HEK293 (cell line): ENCODE results near the gene PPP2R3A.
A peak's percentile ranks its signal among the peaks of the same experiment; 100 is the strongest.

Source experiments
- PRDM1 ChIP-seq: fragments of 450-650 bp; formaldehyde crosslinking; IDR thresholded peaks from 2 replicates; pipeline ENCODE4; 2016; ENCODE audit warnings: missing biosample characterization, missing genetic modification characterization
- YY1 ChIP-seq: fragments of 450-650 bp; formaldehyde crosslinking; IDR thresholded peaks from 2 replicates; pipeline ENCODE4 v1.5.1; 2018; ENCODE audit warnings: missing biosample characterization, missing genetic modification characterization
- ZBTB7A ChIP-seq: fragments of 450-650 bp; formaldehyde crosslinking; IDR thresholded peaks from 2 replicates; pipeline ENCODE4 v1.5.1; 2016; ENCODE audit warnings: low read depth, missing biosample characterization, missing genetic modification characterization
- ZBTB8A ChIP-seq: fragments of 450-650 bp; formaldehyde crosslinking; IDR thresholded peaks from 2 replicates; pipeline ENCODE4 v1.5.1; 2016; ENCODE audit warnings: missing biosample characterization, missing genetic modification characterization
- ZNF146 ChIP-seq: fragments of 450-650 bp; formaldehyde crosslinking; IDR thresholded peaks from 2 replicates; pipeline ENCODE4 v1.5.1; 2016; ENCODE audit warnings: missing biosample characterization, missing genetic modification characterization
- ZNF239 ChIP-seq: fragments of 450-650 bp; formaldehyde crosslinking; IDR thresholded peaks from 2 replicates; pipeline ENCODE4 v1.5.1; 2016; ENCODE audit warnings: missing biosample characterization, missing genetic modification characterization
- ZNF426 ChIP-seq: fragments of 450-650 bp; formaldehyde crosslinking; IDR thresholded peaks from 2 replicates; pipeline ENCODE4 v1.5.1; 2017; ENCODE audit warnings: missing biosample characterization, missing genetic modification characterization, mild to moderate bottlenecking, inconsistent platforms, moderate library complexity
- ZNF529 ChIP-seq: fragments of 450-650 bp; formaldehyde crosslinking; IDR thresholded peaks from 2 replicates; pipeline ENCODE4 v1.5.1; 2017; ENCODE audit warnings: missing genetic modification characterization, missing biosample characterization; ENCODE audit not compliant: insufficient replicate concordance
- ZNF555 ChIP-seq: fragments of 450-650 bp; formaldehyde crosslinking; conservative IDR thresholded peaks from 2 replicates; pipeline ENCODE4 v1.5.1; 2017; ENCODE audit warnings: missing biosample characterization, mild to moderate bottlenecking, missing genetic modification characterization, inconsistent platforms
- ZNF560 ChIP-seq: fragments of 450-650 bp; formaldehyde crosslinking; IDR thresholded peaks from 2 replicates; pipeline ENCODE4 v1.5.1; 2017; ENCODE audit warnings: missing biosample characterization, missing genetic modification characterization, borderline replicate concordance
- ZNF600 ChIP-seq: fragments of 450-650 bp; formaldehyde crosslinking; IDR thresholded peaks from 2 replicates; pipeline ENCODE4 v1.5.1; 2016; ENCODE audit warnings: missing biosample characterization, missing genetic modification characterization
- ZNF624 ChIP-seq: fragments of 450-650 bp; formaldehyde crosslinking; IDR thresholded peaks from 2 replicates; pipeline ENCODE4 v1.5.1; 2017; ENCODE audit warnings: missing biosample characterization, missing genetic modification characterization
- ZNF629 ChIP-seq: fragments of 450-650 bp; formaldehyde crosslinking; IDR thresholded peaks from 2 replicates; pipeline ENCODE4 v1.5.1; 2017; ENCODE audit warnings: missing biosample characterization, missing genetic modification characterization
- ZNF776 ChIP-seq: fragments of 450-650 bp; formaldehyde crosslinking; IDR thresholded peaks from 2 replicates; pipeline ENCODE4 v1.5.0; 2017; ENCODE audit warnings: missing biosample characterization, missing genetic modification characterization, borderline replicate concordance
- ZNF777 ChIP-seq: fragments of 450-650 bp; formaldehyde crosslinking; IDR thresholded peaks from 2 replicates; pipeline ENCODE4 v1.5.1; 2017; ENCODE audit warnings: missing biosample characterization, missing genetic modification characterization, borderline replicate concordance
- ZNF785 ChIP-seq: fragments of 450-650 bp; formaldehyde crosslinking; IDR thresholded peaks from 2 replicates; pipeline ENCODE4 v1.5.1; 2016; ENCODE audit warnings: missing biosample characterization, missing genetic modification characterization
- ZNF830 ChIP-seq: fragments of 450-650 bp; IDR thresholded peaks from 2 replicates; pipeline ENCODE4 v1.5.0; 2018; ENCODE audit warnings: missing biosample characterization, missing genetic modification characterization, low read depth, mild to moderate bottlenecking, moderate library complexity
- ZXDB ChIP-seq: fragments of 450-650 bp; formaldehyde crosslinking; IDR thresholded peaks from 2 replicates; pipeline ENCODE4 v1.5.1; 2016; ENCODE audit warnings: missing biosample characterization, missing genetic modification characterization
- TF ChIP-seq, protein P1 (sequence below): fragments of 450-650 bp; formaldehyde crosslinking; optimal IDR thresholded peaks from 2 replicates; pipeline ENCODE3; 2016; ENCODE audit warnings: missing biosample characterization, mild to moderate bottlenecking, missing genetic modification characterization
- TF ChIP-seq, protein P2 (sequence below): fragments of 450-650 bp; formaldehyde crosslinking; IDR thresholded peaks from 2 replicates; pipeline ENCODE4 v1.5.1; 2017; ENCODE audit warnings: missing biosample characterization, missing genetic modification characterization
- TF ChIP-seq, protein P3 (sequence below): fragments of 450-650 bp; formaldehyde crosslinking; IDR thresholded peaks from 2 replicates; pipeline ENCODE4 v1.5.1; 2016; ENCODE audit warnings: missing biosample characterization, missing genetic modification characterization
- TF ChIP-seq, protein P4 (sequence below): fragments of 450-650 bp; formaldehyde crosslinking; conservative IDR thresholded peaks from 2 replicates; pipeline ENCODE4 v1.5.1; 2016; ENCODE audit warnings: low read depth, missing biosample characterization, missing genetic modification characterization
- TF ChIP-seq, protein P5 (sequence below): fragments of 450-650 bp; formaldehyde crosslinking; IDR thresholded peaks from 2 replicates; pipeline ENCODE4 v1.5.1; 2016; ENCODE audit warnings: missing biosample characterization, missing genetic modification characterization
- TF ChIP-seq, protein P6 (sequence below): fragments of 450-650 bp; formaldehyde crosslinking; IDR thresholded peaks from 2 replicates; pipeline ENCODE4 v1.5.1; 2016; ENCODE audit warnings: missing biosample characterization, missing genetic modification characterization

Gene PPP2R3A

DNA sequence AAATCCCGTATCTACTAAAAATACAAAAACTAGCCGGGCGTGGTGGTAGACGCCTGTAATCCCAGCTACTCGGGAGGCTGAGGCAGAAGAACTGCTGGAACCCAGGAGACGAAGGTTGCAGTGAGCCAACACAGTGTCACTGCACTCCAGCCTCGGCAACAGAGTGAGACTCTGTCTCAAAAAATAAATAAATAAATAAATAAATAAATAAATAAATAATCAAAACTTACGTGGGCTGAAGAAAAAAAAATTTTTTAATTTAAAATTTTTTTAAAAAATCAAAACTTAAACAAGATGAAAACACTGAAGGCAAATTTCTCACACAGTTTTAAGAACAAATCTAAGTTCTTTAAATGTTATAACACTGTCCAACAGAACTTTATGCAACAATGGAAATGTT, 216.2 kb downstream of the PPP2R3A start (continued):
- TF ChIP-seq ZNF629 (tag by site-specific recombination) (0 out of 2 replicates have a peak, but pooled peaks have one; percentile 33), ZNF830 (tag by site-specific recombination) (no peak), ZBTB7A (tag by site-specific recombination) (no peak), ZNF555 (tag by site-specific recombination) (peak; percentile 61), ZNF239 (tag by site-specific recombination) (no peak), ZNF426 (tag by site-specific recombination) (peak; percentile 77), PRDM1 (no peak), YY1 (no peak), ZNF146 (tag by site-specific recombination) (no peak), ZNF785 (no peak), ZBTB8A (tag by site-specific recombination) (peak; percentile 58), ZXDB (peak; percentile 59; the same call in 1 of the 2 replicates), ZNF624 (tag by site-specific recombination) (no peak), ZNF560 (0 out of 2 replicates have a peak, but pooled peaks have one; percentile 25), ZNF776 (tag by site-specific recombination) (no peak), ZNF777 (tag by site-specific recombination) (no peak), ZNF529 (tag by site-specific recombination) (peak; percentile 58), ZNF600 (tag by site-specific recombination) (no peak)
- TF ChIP-seq, protein P1, sequence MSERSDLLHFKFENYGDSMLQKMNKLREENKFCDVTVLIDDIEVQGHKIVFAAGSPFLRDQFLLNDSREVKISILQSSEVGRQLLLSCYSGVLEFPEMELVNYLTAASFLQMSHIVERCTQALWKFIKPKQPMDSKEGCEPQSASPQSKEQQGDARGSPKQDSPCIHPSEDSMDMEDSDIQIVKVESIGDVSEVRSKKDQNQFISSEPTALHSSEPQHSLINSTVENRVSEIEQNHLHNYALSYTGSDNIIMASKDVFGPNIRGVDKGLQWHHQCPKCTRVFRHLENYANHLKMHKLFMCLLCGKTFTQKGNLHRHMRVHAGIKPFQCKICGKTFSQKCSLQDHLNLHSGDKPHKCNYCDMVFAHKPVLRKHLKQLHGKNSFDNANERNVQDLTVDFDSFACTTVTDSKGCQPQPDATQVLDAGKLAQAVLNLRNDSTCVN (tag by site-specific recombination) = no peak
- TF ChIP-seq, protein P2, sequence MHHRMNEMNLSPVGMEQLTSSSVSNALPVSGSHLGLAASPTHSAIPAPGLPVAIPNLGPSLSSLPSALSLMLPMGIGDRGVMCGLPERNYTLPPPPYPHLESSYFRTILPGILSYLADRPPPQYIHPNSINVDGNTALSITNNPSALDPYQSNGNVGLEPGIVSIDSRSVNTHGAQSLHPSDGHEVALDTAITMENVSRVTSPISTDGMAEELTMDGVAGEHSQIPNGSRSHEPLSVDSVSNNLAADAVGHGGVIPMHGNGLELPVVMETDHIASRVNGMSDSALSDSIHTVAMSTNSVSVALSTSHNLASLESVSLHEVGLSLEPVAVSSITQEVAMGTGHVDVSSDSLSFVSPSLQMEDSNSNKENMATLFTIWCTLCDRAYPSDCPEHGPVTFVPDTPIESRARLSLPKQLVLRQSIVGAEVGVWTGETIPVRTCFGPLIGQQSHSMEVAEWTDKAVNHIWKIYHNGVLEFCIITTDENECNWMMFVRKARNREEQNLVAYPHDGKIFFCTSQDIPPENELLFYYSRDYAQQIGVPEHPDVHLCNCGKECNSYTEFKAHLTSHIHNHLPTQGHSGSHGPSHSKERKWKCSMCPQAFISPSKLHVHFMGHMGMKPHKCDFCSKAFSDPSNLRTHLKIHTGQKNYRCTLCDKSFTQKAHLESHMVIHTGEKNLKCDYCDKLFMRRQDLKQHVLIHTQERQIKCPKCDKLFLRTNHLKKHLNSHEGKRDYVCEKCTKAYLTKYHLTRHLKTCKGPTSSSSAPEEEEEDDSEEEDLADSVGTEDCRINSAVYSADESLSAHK (tag by site-specific recombination) = no peak
- TF ChIP-seq, protein P3, sequence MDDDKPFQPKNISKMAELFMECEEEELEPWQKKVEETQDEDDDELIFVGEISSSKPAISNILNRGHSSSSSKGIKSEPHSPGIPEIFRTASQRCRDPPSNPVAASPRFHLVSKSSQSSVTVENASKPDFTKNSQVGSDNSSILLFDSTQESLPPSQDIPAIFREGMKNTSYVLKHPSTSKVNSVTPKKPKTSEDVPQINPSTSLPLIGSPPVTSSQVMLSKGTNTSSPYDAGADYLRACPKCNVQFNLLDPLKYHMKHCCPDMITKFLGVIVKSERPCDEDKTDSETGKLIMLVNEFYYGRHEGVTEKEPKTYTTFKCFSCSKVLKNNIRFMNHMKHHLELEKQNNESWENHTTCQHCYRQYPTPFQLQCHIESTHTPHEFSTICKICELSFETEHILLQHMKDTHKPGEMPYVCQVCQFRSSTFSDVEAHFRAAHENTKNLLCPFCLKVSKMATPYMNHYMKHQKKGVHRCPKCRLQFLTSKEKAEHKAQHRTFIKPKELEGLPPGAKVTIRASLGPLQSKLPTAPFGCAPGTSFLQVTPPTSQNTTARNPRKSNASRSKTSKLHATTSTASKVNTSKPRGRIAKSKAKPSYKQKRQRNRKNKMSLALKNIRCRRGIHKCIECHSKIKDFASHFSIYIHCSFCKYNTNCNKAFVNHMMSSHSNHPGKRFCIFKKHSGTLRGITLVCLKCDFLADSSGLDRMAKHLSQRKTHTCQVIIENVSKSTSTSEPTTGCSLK (tag by site-specific recombination) = no peak
- TF ChIP-seq, protein P4, sequence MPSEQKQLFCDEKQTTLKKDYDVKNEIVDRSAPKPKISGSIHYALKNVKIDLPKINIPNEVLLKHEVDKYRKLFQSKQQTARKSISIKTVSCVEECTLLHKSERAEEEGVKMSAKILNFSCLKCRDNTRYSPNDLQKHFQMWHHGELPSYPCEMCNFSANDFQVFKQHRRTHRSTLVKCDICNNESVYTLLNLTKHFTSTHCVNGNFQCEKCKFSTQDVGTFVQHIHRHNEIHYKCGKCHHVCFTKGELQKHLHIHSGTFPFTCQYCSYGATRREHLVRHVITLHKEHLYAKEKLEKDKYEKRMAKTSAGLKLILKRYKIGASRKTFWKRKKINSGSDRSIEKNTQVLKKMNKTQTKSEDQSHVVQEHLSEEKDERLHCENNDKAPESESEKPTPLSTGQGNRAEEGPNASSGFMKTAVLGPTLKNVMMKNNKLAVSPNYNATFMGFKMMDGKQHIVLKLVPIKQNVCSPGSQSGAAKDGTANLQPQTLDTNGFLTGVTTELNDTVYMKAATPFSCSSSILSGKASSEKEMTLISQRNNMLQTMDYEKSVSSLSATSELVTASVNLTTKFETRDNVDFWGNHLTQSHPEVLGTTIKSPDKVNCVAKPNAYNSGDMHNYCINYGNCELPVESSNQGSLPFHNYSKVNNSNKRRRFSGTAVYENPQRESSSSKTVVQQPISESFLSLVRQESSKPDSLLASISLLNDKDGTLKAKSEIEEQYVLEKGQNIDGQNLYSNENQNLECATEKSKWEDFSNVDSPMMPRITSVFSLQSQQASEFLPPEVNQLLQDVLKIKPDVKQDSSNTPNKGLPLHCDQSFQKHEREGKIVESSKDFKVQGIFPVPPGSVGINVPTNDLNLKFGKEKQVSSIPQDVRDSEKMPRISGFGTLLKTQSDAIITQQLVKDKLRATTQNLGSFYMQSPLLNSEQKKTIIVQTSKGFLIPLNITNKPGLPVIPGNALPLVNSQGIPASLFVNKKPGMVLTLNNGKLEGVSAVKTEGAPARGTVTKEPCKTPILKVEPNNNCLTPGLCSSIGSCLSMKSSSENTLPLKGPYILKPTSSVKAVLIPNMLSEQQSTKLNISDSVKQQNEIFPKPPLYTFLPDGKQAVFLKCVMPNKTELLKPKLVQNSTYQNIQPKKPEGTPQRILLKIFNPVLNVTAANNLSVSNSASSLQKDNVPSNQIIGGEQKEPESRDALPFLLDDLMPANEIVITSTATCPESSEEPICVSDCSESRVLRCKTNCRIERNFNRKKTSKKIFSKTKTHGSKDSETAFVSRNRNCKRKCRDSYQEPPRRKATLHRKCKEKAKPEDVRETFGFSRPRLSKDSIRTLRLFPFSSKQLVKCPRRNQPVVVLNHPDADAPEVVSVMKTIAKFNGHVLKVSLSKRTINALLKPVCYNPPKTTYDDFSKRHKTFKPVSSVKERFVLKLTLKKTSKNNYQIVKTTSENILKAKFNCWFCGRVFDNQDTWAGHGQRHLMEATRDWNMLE (tag by site-specific recombination) = peak; percentile 83
- TF ChIP-seq, protein P5, sequence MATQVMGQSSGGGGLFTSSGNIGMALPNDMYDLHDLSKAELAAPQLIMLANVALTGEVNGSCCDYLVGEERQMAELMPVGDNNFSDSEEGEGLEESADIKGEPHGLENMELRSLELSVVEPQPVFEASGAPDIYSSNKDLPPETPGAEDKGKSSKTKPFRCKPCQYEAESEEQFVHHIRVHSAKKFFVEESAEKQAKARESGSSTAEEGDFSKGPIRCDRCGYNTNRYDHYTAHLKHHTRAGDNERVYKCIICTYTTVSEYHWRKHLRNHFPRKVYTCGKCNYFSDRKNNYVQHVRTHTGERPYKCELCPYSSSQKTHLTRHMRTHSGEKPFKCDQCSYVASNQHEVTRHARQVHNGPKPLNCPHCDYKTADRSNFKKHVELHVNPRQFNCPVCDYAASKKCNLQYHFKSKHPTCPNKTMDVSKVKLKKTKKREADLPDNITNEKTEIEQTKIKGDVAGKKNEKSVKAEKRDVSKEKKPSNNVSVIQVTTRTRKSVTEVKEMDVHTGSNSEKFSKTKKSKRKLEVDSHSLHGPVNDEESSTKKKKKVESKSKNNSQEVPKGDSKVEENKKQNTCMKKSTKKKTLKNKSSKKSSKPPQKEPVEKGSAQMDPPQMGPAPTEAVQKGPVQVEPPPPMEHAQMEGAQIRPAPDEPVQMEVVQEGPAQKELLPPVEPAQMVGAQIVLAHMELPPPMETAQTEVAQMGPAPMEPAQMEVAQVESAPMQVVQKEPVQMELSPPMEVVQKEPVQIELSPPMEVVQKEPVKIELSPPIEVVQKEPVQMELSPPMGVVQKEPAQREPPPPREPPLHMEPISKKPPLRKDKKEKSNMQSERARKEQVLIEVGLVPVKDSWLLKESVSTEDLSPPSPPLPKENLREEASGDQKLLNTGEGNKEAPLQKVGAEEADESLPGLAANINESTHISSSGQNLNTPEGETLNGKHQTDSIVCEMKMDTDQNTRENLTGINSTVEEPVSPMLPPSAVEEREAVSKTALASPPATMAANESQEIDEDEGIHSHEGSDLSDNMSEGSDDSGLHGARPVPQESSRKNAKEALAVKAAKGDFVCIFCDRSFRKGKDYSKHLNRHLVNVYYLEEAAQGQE (tag by site-specific recombination) = peak; percentile 61; the same call in 1 of the 2 replicates
- TF ChIP-seq, protein P6, sequence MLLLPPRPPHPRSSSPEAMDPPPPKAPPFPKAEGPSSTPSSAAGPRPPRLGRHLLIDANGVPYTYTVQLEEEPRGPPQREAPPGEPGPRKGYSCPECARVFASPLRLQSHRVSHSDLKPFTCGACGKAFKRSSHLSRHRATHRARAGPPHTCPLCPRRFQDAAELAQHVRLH (tag by site-specific recombination) = 0 out of 2 replicates have a peak, but pooled peaks have one; percentile 26
